NCI-H1092 treated with DMSO at 0.1 percent for 48 hours (cell line): ENCODE results near the gene IL1RL1.

Source experiments
- DNase-seq: peaks from one replicate; lab custom pipeline; 2025; lab: John Stamatoyannopoulos, UW

IL1RL1 gene

DNA sequence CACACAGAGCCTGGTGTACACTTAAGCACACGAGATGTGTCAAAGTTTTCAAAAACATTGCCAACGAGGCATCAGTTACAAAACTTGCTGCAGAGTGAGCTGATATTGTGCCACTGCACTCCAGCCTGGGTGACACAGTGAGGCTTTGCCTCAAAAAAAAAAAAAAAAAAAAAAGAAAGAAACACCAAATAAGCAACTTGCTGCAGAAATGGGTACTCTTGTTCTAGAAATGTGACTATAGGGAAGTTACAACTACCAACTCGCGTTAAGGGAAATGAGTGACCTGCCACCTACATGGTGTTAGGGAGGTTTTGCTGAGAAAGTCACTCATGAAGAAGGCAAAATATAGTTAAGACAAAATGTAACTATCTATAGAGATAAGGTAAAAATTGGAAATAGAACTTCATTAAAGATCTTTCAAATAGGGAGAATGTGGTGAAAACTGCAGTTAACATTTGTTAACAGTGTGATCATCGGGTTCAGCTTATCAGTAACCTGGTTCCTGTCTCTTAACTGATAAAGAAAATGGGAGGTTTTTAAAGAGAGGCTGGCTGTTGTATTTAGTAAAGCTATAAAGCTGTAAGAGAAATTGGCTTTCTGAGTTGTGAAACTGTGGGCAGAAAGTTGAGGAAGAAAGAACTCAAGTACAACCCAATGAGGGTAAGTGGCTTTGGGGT, at the start of gene IL1RL1:
TSS of gene IL1RL1 (plus strand) at position 600 of the 677 bp plus-strand sequence. CDS start 26,702 bp downstream, outside the sequence.
- no peak for DNase-seq

DNA sequence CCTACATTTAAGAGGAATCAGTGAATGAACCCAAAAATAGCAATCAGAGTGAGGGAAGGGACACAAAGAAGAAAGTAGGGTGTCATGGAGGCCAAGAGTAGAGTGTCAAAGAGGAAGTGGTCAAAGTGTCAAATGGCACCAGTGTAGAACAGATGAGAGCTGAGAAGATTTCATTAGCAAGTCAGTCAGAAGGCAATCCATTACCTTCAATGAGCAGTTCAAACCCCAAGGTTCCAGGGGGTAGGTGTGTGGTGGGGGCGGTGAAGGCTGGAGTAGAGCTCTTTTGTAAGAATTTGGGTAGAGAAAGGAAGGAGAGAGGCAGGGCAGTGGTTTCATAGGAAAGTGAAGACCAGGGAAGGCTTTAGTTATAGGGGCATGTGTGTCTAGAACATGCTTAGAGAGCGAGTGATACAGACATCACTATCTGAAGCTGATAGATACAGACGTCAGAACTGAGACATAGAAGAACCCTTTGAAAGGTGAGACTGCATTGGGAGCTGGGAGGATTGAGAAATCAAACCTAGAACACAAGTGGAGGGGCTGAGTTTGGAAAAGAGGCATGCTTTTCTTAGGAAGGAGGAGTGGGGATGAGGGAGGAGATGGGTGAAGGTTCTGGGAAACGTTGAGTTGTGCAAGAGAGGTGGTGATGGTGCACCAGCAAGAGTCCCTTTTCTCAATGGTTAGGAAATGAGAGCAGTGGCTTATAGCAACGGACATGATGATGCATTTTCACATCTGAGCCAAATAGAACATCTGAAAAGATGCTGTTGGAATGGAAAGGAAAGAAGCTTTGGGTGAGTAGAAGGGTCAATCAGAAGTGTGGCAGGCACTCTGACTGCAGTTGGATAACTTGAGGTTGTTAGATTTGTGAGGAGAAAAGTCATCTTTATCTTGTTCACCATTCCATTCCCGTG, 48.9 kb upstream of the IL1RL1 start:
- DNase-seq: no peak

DNA sequence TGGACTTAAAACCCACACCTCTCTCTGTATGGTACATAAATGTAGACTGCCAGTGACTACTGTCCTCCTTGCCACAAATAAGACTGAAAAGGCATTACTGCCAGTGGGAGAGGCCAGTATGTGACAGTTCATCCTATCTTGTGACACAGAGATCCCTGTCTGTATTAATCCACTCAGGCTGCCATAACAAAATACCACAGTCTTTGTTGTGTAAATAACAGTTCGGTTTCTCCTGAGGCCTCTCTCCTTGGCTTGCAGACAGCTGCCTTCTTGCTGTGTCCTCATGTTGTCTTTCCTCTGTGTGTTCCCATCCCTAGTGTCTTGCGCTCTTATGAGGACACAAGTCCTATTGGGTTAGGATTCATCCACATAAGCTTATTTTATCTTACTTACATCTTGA, 46.4 kb upstream of the IL1RL1 start:
- DNase-seq: no peak

DNA sequence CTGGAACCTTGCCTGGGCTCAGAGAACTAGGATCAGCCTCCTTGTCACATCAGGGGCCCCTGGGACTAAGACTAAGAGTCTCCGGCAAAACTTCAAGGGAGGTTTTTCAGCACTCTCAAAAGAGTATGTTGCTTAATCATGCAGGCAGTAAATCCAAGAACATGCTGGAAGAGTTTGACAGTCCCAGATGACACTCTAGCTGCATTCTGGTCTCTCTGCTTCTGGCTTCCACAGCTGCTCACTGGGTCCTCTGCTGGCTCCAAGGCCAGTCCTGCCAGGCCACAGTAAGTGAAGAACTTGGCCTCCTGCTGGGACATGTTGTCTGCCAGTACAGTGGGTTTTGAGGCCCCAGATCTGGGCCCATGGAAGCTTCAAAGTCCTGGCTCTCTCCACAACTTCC, 45.2 kb upstream of the IL1RL1 start:
- DNase-seq: no peak

DNA sequence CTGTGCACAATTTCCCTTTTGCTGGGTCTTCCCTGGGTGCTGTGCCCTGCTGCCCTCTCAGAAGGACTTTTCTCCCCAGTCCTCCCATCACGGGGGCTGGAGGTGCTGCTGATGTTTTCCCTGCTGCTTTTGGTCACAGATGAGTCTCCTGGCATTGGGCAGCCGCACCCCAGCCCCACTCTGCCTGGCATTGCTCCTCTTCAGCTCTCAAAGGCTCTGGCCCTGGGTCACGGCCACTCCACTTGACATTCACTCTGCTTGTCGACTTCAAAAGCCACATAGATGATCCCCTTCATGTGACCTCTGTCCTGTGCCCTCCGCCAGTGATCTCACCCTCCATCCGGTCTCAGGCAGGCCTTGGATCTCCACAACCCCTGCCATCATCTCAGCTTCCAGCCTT, 43.6 kb upstream of the IL1RL1 start:
- DNase-seq: no peak

DNA sequence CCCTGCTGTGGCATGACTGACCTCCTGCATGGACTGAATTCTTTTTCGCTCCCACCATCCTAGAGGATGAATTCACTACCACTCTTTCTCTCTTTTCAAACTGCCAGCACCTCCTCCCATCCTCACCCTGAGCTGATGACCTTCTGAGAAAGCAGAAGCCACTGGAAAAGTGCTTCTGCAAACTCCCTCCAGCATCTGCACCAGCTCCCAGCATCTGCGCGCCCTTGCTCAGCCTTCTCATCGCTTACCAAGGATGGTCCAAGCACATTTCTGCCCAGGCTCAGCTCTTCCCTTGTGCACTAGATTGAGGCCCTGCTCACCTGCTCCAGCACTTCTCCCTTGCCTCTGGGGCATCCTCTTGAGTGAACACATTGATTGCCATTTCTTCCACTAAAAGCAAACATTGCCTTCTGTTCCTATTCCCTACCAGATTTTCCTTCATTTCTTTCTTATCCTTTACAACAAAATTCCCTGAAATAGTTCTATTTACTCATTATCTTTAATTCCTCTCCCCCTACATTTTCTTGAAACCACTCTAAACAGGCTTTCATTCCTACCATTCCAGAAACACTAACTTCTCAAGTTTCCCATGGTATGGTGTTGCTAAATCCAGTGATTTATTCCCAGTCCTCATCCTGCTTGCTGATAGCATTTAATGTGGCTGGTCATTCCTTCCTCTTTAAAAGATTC, 42.7 kb upstream of the IL1RL1 start:
- DNase-seq: no peak

DNA sequence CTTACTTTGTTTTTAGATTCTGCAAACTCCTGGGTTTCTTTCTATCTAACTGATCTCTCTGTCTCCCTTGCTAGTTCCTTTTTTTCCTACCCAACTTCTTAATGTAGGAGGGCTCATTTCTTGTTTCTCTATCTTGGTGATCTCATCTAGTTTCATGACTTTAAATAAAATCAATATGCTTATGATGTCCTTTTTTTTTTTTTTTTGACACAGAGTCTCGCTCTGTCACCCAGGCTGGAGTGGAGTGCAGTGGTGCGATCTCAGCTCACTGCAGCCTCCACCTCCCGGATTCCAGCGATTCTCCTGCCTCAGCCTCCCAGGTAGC, 42.2 kb upstream of the IL1RL1 start:
- DNase-seq: no peak

DNA sequence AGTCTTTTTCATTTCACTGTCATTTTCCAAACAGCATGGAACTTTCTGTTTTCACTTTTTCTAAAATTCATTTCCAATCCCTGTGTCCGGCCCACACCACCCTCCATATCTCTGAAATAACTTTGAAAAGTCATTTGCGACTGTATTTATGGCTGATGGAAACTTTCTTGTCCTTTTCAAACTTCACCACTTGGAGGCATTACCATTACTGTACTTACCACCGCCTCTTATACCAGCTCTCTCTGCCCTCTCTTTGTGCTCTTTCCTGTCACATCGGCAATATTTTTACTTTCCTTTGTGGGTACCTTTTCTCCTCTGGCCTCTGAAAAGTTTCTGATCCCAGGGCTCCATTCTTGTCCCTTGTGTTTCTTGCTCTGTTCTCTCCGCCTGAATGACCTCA, 39.5 kb upstream of the IL1RL1 start:
- DNase-seq: no peak

DNA sequence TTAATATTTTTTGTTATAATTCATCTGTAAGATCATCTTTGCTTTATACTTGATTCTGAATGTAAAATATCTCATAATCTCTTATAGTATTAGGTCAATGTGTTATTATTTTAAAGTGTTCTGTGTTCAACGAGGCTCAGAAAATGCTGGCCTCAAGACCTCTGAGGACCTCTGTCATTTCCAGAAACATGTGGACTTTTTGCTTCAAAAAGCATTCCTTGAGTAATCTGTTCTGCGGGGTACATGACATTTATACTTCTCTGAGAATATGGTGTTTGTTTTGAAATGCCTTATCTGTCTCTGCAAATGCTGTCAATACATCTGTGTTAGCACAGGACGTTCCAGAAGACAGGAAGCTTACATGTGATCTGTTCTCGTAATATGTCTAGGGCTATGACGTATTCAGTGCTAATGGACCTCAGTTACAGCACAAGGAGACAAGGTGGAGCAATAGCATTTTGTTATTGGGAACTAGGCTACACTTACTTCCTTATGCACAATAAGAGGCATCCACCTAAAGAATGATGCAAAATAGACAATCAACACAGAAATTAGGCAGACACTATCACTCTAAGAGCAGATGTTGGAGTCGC, 37.6 kb upstream of the IL1RL1 start:
- no peak for DNase-seq

DNA sequence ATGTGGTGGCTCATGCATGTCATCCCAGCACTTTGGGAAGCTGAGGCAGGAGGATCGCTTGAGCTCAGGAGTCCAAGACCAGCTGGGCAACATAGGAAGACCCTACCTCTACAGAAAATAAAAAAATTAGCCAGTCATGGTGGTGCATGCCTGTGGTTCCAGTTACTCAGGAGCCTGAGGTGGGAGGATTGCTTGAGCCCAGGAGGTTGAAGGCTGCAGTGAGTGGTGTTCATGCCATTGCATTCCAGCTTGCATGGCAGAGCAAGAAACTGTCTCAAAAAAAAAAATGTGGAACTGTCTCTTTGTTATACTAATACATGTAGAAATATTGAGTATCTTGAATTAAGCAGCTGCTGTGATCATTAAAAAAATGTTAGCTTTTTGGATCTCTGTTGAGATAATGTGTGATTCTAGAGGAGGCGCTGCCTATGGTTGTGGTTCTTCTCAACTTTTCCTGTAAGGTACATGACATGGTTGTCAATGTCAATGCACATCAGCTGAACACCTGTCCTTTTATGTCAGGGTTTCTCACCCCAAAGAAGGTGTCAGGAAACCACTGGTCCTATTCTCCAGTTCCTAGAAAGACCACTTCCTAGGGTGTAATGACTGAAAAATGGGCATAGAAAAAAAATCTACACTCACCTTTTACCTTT, 34.7 kb upstream of the IL1RL1 start:
- DNase-seq: no peak

DNA sequence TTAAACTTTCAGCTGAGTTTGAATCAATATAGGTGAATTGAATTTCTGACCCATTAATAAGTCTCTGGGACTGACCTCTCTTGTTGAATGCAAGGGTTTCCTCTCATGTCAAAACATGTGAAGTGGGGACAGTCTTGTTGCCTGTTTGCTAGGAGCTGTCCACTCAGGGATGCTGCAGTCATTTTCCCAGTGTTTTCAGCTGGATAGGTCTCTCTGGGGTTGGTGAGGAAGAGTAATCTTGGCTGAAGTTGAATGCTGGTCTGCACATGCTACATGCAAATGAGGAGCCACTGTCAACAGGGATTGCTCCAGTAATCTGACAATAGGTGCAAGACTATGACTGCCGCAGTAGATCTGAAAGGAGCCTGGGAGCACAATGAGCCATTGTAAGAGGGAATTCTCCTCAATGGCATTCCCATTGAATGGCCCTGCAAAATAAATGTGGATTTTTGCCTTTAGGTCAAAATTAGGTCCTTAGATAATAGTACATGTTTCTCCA, 34.1 kb upstream of the IL1RL1 start:
- no peak for DNase-seq

DNA sequence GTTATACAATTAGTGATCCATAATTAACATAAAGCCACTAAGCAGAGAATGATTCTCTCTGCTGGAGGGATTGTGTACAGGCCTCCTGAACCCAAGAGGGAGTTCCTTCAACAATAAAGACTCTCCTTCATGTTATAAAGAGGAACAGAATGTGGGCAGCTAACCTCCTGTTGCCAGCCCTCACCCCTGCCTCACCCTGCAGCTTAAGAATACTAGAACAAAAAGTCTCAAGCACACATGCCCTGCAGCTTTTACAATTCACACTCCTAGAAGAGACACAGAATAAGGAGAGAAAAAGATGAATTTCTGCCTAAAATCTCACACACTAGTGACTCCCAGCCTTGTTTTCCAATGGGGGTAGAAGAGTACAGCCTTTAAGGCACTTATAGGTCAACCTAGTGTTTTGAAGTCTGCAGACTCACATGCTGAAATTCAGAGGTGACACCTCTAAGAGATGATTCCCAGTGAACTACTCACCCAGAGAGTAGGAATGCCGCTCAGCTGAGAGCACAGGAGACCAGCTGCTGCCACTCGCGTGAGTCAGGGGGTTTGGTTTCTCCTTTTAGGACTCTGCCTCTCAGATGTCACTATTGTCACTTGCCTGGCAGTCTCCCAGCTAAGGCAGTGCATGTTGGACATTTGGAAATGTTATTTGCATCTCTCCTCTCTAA, 32.5 kb upstream of the IL1RL1 start:
- no peak for DNase-seq

DNA sequence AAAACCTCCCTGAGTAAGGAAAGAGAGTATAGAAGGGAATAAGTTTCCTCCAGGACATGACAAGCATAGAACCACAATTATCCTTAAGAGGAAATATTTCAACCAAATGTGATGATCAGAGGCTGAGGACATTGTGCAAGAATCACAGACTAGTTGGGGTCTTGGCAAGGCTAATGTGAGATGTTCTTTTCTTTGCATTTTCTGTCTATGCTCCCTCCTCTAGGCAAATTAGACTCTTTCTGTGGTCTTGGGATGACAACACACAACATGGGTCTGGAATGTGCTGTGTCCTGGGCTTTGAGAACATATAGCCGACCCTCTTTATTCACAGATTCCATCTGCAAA, 32.0 kb upstream of the IL1RL1 start:
- DNase-seq: no peak

DNA sequence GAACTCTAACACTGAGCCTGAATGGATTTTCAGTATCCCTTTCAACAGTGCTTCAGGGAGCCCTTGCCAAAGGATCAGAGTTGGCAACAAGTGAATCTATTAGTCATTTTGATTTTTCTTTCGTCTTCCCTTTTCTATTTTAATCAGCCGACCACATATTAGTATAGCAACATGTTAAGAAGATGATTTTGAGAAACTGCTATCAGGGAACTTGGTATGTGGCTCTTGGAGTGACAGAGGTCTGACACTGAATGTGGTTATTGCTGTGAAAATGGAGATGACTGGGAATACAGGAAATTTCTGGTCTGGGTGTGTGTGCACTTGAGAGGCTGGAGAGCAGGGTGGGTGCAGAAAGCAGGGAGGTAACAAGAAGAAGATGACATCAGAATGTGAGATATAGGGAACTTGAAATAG, 28.7 kb upstream of the IL1RL1 start:
- DNase-seq: no peak

DNA sequence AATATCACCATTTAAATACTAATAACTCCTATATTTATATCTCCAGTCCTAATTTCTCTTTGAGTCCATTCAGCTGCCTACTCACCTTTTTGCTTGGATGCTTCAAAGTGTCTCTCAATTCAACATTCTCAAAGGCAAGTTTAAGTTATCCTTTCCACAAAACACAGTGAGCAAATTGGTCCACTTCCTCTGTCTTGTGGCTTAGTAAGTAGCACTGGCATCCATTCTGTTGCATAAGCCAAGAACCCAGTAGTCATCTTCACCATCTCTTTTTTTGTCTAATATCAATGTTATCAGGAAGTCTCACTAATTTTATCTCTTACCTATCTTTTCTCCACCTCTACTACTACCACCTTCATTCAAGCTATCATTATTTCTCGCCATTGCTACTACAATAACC, 27.4 kb upstream of the IL1RL1 start:
- no peak for DNase-seq

DNA sequence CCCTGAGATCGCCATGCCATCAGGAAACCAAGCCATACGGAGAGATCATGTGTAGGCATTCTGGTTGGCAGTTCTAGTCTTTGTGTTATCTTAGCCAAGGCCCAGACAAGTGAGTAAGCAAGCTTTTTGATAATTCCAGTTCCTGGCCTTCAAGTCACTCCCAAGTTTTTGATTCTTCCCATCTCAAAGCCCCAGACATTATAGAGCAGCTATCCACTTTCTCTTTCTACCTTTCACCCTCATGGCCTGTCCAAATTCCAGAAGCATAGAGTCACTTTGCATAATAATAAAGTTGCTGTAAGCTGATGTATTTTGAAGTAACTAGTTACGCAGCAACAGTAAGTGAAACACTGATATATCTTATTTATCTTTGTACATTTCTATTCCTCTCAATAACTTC, 26.8 kb upstream of the IL1RL1 start:
- DNase-seq: no peak

DNA sequence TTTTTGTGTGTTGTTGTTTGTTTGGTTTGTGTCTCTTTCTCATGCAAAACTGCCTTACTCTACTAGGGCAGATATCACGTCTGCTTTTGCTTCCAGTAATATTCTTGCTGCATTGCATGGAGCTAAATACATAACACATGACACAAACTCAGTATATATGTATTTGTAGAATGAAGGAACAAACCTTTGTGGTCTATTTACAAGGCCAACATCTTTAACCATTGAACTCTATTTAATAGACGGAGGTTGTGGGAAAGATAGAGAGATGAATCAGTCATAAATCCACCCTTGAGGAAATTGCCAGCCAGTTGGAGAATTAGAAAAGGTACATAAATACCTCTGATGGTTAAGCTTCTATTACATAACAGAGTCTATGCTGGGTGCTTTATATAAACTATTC, 26.0 kb upstream of the IL1RL1 start:
- no peak for DNase-seq

DNA sequence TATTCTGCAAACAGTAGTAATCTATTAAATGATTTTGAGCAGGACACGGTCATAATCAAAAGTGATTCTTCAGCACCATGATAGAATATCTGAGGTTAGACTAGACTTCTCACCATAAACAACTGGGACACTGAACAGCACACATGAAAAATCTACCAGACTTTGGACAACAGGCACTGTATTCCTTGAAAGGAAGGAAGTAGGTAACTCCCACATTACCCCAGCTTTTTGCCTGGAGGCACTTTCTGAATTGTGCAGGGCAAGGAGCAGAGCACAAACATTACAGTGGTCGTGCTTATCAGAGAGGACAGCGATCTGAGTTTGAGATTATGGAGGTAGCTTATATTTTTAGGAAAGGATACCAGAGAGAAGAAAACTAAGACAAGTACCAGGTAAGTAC, 25.3 kb upstream of the IL1RL1 start:
- DNase-seq: no peak

DNA sequence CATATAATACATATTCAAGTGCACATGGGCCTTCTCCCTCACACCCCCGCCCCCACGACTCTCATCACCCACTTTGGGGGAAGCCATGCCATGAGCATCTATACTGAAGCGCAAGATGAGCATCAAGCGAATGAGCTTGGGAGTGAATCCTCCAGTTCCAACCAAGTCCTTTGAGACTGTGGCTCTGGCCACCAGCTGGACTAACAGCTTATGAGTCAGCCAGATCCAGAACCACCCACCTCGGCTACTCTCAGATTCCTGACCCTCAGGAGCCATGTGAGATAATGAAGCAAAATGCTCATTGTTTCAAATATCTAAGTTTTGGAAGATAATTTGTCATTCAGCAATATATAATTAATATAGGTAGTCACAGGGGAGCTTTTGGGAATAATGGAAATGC, 22.2 kb upstream of the IL1RL1 start:
- no peak for DNase-seq

DNA sequence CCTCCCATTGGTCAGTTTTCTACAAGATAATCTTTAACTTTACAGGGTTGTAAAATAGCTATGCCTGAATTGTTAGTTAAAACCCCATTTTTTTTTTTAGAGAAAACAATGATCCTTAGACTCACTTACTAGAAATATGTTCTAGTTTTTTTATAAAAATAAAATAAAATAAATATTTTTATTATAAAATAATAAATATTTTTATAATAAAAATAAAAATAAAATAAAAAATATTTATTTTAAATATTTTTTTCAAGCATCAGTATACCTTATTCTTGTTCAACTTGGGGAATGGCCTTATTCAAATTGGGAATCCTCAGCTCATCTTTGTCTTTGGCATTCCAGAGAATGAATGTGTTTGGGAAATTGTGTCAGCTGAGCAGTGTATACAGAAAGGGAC, 20.8 kb upstream of the IL1RL1 start:
- no peak for DNase-seq

DNA sequence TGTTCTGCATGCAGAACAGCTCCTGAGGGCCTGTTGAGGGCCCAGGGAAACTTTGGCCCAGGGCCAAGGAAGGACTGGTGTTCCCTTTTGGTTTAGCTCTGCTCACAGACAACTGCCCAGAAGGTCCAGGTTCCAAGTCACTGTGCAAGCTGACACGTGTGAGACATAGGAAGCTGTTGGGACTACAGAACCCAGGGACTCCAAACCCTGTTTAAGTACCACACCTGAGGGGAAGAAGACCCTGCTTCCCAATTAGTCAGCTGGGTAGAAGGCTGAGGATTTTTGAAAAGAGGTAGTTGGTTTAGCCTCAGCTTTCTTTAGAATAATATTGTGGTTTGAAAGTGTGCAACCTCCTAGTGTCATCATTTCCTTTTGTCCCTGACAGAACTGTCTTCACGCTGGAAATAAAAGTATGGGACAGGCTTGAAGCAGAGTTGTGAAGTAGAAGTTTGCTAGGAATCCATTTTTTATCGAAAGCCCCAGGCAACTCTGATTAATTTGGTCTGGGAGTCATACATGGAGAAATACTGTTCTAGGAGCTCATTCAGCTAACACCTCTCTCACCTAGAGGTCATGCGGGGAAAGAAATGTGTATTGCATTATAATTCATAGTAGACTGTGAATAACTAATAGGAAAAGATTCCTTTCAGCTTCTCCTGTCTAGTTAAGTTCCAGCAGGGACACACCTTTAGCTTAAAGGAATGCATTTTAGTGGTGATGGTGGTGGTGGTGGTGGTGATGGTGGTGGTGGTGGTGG, 19.9 kb upstream of the IL1RL1 start:
- no peak for DNase-seq
